ENCODE data around the gene LRCH4.

DNA sequence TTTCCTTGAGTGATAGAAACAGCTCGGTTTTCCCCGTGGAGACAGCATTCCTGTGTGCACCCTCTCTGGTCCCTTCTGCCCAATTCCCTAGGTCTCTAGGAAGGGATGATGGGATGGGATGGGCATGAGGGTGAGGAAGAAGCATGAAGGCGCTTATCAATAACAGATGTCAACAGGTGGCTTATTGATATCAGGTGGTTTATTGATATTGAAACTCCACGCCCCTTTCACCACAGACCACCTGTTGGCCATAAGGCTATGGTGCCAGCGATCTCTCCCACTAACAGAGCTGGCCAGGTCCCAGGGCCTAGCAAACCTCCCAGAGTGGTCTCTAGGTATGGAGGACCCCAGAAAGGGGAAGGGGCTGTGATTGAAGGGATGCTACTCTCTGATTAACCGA, 34.3 kb upstream of the LRCH4 start:
- no peak for TF ChIP-seq EZH2phosphoT487 (IDR thresholded peaks at IDR 0.05; ENCODE audit: borderline replicate concordance, low read depth, low read length)
- TF ChIP-seq, protein P1, sequence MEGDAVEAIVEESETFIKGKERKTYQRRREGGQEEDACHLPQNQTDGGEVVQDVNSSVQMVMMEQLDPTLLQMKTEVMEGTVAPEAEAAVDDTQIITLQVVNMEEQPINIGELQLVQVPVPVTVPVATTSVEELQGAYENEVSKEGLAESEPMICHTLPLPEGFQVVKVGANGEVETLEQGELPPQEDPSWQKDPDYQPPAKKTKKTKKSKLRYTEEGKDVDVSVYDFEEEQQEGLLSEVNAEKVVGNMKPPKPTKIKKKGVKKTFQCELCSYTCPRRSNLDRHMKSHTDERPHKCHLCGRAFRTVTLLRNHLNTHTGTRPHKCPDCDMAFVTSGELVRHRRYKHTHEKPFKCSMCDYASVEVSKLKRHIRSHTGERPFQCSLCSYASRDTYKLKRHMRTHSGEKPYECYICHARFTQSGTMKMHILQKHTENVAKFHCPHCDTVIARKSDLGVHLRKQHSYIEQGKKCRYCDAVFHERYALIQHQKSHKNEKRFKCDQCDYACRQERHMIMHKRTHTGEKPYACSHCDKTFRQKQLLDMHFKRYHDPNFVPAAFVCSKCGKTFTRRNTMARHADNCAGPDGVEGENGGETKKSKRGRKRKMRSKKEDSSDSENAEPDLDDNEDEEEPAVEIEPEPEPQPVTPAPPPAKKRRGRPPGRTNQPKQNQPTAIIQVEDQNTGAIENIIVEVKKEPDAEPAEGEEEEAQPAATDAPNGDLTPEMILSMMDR (conservative IDR thresholded peaks at IDR 0.05; ENCODE audit: low read length) = no peak
